Embryonic facial prominence (tissue), 1 donor: Measurements from ENCODE around the gene CC2D2B.
"Not testable (repeated sequence)": the region's sequence is repeated elsewhere in the genome, so short reads cannot be mapped to it uniquely, and the experiment has no call there.

ENCODE experiments used
- DNase-seq: peaks from one replicate; pipeline ENCODE4 v3.0.0-alpha.2; 2016; ENCODE audit errors: extremely low spot score

Gene CC2D2B

DNA sequence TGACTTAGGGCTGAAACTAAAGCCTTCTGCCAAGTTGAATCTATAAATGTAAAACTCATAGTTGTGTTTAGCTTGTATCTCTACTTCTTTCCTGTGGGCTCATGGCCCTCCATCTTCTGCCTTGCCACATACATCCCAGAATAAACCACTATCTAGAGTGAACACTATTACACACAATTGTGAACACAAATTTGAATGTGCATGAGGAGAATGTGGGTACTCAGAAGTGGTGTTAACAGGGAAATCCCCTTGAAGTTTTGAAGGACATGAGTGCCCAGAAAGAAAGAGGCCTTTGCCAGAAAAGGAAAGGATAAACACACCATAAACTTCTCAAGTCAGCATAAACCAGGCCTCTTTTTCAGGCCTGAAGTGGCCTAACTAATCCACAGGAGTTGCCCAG lies 115.4 kb downstream of the CC2D2B start:
- DNase-seq = no peak

DNA sequence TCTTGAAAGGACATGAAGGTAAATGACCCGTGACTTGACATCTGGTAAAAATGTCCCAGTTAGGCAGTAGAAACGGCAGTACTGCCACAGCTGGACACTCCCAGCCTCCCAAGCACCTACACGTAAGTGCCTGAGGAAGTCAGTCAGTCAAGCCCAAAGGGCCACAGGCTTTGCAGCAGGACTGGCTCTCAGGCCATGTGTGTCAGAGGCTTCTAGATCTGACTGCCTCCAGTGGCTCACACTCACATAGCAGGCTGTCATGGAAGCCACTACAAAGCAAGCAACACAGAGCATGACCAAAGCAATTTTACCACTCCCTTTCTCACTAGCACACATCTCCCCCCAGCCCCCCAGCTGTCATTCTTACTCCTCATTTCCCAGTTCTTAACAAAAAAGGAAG lies 117.8 kb downstream of the CC2D2B start:
- DNase-seq = no peak

DNA sequence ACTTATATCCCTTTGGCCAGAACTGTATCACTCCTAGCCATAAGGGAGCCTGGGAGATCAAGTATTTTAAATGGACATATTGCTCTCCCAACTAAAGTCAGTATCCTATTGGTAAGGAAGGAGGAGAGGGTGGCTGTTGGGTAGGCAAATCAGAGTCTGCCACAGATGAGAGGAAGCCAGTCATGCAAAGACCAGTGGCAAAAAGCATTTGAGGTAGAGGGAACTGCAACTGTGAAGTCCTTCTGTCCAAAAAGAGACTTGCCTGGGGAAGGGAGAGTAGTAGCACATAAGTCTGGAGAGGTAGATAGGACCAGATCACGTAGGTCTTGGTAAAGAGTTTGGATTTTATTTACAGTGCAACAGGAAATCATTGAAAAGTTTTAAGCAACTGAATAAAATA lies 126.8 kb downstream of the CC2D2B start:
- DNase-seq = no peak

DNA sequence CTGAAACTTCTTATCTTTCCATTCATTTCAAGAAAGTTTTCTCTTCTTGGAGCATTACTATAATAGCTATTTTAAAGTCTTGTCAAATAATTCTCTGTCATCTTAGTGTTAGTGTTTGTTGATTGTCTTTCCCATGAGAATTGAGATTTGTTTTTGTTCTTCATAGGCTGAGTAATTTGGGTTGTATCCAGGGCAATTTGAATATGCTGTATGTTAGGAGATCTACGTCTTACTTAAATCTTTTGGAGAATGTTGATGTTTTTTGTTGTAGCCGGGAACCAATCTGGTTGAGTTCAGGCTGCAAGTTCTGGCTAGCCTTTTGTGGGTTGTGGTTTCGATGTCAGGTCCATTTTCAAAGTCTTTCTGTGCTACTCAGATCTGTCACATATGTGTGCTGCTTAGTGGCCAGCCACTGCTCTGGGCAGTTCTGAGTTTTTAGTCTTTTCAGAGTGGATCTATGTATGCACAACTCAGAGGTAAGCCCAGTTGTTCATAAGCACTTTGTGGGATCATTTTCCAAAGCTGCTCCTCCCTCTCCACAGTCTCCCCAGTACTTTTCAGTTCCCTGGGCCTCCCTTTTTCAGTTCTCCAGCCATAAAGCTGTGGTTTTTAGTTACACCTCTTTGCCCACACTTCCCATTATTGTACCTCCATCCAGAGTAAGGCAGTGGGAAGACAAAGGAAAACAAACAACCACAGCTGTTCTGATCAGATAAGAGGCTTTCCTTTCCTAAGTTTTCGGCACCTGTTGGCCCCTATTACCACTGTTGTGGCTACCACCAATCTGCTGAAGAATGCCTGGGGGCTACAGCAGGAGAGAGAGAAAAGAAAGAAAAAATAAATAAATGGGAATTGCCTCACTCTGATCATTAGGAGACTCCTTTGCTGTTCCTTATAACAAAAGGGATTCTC lies 131.0 kb downstream of the CC2D2B start:
- DNase-seq = no peak

DNA sequence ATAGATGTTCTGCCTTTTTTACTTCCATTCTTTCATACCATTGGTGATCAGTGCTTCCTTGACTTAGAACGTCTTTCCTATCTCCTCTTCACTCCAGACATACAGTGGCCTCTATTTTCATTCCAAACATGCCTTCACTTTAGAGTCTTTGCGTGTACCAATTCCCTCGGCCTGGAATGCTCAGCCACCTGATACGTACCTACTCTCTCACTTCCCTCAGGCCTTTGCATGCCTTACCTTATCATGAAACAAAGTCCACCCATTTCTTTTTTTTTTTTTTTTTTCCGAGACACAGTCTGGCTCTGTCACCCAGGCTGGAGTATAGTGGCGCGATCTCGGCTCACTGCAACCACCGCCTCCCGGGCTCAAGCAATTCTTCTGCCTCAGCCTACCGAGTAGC lies 133.4 kb downstream of the CC2D2B start:
- no peak for DNase-seq

DNA sequence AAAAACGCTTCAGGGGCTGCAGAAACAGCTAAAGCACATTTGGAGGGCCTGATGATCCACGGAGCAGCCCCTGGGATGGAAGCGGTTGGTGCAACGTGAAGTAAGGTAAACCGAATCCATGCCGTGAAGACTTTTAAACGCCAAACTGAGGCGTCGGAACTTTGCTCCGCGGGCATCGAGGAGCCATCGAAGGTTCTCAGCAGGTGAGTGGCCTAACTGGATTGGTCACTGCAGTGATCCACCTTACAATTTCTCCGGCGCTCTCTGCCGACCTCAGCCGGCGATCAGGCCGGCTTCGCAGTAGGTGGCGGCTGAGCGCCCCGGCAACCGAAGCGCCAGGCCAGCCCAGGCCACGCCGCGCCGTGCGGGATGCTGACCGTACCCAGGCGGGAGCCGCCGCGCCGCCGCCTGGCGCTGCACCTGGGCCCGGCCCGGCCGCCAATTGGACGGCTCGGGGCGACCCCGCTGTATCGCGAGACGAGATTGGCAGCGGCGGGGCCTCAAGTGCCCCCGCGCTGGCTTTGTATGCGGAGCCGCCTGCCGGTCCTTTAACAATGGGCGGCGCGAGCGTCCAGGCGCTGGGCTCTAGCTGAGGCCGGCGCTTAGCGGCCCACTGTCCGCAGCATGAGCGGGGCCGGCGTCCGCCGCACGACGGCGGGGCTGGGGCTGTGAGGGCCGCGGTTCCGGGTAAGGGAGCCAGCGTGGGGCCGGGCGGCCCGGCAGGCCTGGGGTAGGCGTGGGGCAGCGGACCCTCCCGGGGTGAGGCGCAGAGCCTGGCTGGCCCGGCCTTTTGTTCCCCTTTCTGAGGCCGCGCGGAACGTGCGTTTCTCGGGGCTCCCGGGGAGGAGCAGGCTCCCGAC lies 135.5 kb downstream of the CC2D2B start, which contains the start of gene CCNJ:
TSS of gene CCNJ (plus strand) at position 551 of the 860 bp plus-strand sequence. CDS start 811 bp downstream, outside the sequence.
- DNase-seq = peak; percentile 60

DNA sequence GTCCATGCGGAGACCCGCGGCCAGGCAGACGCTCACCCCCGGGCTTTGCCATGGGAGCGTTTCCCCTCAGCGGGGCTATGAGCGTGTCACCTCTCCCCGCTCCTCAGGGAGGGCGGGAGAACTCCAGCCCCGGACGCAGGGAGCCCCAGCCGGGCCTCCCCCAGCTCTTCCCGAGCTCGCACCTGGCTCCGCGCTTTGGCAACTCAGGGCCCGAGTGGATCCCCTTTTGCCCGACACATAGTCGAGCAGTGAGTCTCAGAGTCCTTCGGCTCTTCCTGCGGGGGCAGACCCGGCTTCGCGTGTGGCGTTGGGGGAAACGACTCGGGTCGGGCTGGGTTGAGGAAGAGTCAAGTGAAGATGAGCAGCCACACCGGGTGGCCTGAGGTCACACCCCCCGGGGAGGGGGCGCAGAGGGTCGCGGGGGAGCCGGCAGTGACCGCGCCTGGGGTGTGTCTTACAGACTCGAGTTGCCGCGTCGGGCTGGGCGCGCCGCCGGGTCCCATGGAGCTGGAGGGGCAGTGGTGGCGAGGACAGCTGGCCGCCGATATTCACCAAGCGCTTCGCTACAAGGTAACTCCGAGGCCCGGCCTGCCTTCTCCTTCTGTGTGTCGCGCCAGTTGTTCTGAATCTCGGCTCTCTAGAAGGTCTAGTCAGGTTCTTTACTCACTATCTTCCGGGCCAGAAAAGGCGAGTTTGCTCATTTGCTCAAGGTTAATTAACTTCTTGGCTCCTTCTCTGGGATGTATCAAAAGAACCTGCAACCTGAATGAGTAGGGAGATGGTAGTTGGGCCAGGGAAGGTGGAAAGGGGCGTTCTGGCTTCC lies 136.3 kb downstream of the CC2D2B start:
- no peak for DNase-seq

DNA sequence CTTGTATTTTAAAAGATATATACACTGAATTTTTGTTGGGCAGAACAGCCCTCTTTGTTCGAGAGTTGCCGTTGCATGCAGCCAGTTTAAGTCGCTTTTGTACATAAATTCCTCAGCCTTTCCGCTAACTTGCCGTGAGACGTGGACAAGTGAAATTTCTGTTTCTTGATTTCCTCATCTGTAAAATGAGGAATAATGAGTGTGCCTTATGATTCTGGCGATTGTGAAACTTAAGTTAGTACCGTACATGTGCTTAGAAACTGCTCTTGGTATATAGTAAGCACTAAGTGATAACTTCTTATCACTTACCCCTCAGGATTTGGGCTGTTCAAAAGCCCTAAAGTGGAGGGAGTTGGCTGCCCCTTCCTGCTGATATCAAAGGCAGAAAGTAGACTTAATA lies 137.0 kb downstream of the CC2D2B start:
- DNase-seq = no peak

DNA sequence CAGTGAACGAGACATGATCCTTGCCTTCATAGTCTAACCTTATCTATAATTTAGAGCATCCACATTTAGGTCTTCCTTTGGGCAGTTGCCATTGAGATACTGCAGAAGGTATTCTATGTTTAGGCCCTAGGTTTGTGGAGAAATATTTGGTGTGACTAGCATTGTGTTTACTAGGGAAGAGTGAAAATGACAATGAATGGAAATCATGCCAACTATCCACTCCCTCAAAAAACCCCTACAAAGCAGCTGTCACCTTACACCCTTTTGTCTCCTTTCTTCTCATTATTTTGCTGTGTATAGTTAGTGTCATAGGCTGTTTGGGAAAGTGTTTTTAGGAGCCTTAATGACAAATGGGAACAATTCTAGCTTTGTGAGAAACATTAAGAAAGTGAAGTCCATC lies 138.8 kb downstream of the CC2D2B start:
- DNase-seq = no peak

DNA sequence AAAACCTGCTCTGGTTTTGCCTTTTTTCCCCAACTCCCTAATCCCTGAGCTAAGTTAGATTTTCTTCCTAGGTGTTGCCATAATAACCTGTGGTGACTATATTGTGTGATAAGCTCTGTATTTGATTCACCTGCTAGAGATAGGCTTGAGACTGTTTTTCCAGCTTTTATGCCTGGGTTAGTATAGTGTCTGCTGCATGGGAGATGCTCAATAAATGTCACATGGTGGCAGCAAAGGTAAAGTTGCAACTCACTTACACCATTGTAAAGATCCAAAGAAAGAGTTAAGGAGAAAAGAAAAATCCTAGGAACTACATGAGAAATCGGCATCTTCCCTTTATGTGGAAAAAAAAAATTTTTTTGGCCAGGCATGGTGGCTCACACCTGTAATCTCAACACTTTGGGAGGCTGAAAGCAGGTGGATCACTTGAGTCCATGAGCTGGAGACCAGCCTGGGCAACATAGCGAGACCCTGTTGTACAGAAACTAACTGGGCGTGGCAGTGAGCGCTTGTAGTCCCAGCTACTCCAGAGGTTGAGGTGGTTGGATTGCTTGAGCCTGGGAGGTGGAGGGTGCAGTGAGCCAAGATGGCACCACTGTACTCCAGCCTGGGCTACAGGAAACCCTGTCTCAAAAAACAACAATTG lies 139.4 kb downstream of the CC2D2B start:
- DNase-seq = no peak

DNA sequence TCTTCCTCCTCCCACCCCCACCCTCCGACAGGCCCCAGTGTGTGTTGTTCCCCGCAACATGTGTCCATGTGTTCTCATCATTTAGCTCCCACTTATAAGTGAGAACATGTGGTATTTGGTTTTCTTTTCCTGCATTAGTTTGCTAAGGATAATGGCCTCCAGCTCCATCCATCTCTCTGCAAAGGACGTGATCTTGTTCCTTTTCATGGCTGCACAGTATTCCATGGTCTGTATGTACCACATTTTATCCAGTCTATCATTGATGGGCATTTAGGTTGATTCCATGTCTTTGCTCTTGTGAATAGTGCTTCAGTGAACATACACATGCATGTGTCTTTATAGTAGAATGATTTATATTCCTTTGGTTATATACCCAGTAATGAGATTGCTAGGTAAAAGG lies 140.2 kb downstream of the CC2D2B start:
- not testable (repeated sequence) for DNase-seq

DNA sequence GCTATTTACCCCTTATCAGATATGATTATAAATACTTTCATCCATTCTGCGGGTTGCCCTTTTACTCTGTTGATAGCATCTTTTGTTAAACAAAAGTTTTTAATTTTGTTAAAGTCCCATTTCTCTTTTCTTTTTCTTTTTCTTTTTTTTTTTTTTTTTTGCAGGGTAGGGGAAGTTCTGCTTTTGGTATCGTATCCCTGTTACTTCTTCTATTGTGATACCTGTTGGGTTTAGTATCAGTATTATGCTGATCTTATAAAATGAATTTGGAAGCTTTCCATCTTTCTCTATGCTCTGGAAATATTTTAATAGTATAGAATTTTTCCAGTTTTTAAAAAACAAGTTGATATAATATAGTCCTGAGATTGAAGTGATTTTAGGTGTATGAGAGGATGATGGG lies 141.6 kb downstream of the CC2D2B start:
- no peak for DNase-seq

DNA sequence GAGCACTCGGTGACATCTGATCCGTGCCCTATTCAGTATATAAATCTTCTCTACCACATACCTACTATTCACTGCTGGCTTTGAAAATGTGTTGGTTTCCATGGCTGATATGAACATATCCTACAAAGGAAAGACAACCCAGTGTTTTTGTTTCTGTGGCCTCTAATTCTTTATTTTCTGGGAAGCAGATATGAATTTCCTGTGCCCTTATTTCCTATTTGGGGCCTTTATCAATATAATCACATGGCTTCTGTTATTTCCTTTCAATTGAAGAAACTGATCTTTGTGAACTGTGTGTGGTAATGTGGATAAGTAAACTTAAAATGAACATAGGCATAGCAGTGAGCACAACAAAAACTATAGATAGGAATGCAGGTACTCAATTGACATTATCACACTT lies 146.2 kb downstream of the CC2D2B start:
- DNase-seq = no peak

DNA sequence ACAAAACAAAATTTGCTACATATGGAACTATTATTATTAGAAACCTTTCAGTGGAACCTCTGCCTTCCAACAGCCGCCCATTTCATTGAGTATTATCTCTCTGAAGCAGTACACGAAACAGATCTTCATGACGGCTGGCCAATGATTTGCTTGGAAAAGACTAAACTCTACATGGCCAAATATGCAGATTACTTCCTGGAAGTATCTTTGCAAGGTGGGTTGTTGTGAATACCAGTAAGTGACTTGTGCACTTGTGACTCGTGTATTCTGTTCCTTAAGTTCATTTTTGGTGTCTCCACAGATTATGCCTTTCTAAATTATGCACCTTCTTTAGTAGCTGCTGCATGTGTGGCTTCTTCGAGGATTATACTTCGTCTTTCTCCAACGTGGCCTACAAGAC lies 149.0 kb downstream of the CC2D2B start:
- DNase-seq = no peak

DNA sequence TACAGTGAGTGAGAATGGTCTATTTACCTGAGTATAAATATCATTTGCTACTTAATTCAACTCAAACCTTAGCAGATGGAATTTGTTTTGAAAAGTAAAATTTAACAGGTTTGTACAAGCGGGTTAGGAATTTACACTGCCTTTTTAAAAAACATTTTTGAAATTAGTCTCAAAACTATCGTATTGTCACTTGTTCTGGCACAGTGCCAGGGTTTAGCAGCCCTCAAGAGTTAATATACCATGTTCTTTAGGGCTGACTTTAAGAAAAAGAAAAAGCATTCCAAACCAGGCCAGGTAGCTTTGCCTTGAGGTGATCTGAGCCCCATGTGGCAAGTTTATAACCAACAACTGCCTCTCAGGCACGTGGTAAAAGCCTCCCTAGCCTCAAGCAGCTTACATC lies 153.5 kb downstream of the CC2D2B start:
- no peak for DNase-seq

DNA sequence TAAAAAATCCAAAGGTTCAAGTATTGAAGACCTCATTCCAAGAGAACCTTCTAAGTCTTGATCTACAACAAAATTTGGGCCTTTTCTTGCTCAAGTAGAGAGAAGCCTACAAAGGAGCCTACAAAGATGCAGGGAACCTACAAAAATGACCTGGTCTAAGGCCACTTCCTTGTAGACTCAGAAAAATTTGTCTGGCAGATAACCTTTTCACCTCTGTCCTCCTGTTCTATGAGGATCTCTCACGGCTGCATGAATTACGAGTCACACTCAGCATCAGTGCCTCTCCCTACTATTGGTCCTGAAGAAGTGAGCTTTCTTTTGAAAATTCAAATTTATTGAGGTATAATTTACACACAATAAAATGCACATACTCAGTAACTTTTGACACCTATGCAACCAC lies 164.9 kb downstream of the CC2D2B start:
- no peak for DNase-seq

DNA sequence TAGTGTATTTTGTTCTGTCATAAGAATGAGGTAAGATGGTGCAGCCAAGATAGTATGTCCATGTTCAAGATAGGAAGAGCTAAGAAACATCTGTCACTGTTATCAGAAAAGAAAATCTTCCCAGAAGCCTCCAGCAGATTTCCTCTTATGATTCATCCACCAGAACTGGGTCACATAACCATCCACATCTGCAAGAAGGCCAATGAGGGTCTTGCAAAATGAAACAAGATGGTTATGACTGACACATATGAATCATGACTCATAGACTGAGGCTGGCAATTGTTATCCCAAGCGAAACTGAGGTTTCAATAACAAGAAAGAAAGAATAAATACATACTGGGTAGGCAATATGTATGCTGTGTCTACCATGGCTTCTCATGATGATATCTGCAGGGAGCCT lies 165.9 kb downstream of the CC2D2B start:
- no peak for DNase-seq

DNA sequence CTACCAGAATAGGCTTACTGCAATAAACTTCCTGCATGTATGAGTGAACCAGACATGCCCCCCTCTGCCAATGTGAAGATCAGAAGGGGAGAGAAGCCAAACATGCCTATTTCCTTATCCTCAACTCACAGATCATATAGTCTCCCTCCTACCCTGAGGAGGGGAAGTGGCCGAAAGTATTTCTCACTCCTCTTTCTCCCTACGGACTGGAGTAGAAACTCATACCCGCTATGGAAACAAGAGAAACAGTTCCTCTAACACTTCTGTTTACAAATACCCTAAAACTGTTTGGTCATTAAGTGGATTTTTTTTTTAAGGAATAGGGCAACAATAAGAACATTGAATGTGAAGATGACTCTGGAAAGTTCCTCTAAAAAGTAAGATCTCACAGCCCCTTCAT lies 167.0 kb downstream of the CC2D2B start:
- DNase-seq = no peak

DNA sequence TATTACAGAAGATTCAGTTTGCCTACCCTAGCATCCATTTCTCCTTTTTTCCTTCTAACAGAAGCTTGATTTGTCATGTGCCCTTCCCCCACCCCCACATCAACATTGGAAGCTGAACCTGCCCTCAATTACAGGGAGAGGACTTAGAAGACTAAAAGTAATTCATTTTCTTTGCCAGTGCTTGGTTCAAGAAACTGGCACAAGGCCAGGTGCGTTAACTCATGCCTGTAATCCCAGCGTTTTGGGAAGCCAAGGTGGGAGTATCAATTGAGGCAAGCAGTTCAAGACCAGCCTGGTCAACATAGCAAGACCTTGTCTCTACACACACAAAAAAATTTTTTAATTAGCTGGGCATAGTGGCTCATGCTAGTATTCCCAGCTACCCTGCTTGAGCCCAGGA lies 168.2 kb downstream of the CC2D2B start:
- no peak for DNase-seq

DNA sequence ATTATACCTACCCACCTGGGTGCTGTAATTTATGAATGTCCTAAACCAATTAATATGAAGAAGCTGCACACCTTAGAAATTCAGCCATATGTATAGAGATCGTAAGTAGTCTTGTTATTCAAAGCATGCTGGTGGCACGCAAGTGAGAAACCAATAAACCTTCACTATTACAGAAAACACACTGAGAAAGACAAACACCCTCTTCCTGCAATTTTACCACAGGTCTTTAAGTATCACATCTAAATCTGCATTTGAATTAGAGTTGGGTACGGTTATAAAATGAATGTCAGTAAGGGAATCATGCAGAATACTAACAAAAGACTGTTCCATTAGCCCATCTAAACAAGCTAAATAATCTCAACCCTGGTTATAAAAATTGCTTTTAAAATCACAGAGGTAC lies 169.4 kb downstream of the CC2D2B start:
- DNase-seq = no peak

DNA sequence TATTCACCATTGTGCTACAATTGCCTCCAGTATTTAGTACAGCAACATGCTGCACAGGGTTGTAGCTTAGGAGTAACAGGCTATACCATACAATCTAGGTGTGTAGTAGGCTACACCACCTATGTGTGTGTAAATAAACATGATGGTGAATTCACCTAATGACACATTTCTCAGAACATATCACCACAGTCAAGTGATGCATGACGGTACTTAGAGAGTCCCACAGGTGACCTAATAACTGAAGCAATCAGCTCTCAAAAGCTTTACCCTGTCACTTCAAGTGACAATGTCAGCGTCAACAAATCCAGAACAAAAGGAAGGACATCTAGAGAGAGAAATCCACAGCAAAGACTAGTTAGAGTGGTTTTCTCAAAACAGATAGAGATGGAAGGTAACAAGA lies 174.4 kb downstream of the CC2D2B start:
- DNase-seq = no peak
